ENCODE results near the gene N4BP2. TPM values are rescaled to one million over a fixed set of nuclear protein-coding genes. Genes with fewer than 3 reads are reported as not detected.

Gene N4BP2
- polyA plus RNA-seq, 1 of the 3 experiments (the other 2 are of a cell fraction): 1.2 TPM

DNA sequence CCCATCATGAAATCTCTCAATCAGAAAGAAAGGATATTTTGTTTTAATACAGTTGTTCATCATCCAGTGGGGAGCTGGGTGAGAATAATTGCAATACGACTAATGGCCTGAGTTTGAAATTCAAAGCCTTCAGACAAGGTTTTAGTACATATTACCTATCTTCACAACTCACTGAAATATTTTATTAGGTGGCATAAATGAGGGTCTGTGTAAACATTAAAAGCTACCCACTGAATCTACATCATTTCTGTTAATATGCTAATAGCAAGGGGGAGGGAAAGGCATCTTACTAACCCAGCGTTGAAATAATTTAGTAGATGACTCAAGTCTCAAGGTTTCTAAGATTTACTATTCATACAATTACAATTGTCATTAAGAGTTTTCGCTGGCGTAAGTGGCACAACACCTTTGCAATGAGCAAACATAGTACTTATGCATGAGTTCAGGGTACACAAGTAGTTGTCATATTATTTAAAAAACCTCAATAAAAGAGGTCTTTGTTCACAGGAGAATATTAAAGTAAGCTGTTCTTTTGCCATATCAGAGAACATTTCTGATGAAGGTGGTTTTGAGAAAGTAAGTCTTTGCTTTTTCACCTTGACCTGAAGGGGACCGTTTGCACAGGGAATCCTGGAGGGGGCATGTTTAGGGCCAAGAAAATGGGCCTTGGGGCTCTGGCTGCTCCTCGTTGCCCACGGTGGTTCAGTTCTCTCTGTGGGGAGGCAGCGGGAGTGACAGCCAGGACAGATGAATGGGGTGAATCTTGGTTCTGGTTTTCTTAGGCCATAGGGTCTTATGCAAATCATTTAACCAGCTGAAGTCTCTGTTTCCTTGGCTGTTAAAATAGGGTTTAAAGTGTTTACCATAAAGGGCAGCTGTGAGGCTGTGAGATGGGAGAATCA lies 135.7 kb downstream of the N4BP2 start (continued):
- TF ChIP-seq, protein P1, sequence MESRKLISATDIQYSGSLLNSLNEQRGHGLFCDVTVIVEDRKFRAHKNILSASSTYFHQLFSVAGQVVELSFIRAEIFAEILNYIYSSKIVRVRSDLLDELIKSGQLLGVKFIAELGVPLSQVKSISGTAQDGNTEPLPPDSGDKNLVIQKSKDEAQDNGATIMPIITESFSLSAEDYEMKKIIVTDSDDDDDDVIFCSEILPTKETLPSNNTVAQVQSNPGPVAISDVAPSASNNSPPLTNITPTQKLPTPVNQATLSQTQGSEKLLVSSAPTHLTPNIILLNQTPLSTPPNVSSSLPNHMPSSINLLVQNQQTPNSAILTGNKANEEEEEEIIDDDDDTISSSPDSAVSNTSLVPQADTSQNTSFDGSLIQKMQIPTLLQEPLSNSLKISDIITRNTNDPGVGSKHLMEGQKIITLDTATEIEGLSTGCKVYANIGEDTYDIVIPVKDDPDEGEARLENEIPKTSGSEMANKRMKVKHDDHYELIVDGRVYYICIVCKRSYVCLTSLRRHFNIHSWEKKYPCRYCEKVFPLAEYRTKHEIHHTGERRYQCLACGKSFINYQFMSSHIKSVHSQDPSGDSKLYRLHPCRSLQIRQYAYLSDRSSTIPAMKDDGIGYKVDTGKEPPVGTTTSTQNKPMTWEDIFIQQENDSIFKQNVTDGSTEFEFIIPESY (IDR thresholded peaks at IDR 0.05; ENCODE audit: borderline replicate concordance, low read depth): no peak
- TF ChIP-seq FOXJ3 (CRISPR knock-in tag; IDR thresholded peaks at IDR 0.05) (no peak), SMC3 (IDR thresholded peaks at IDR 0.05; ENCODE audit: low read depth, low read length) (no peak), POLR2AphosphoS5 (IDR thresholded peaks at IDR 0.05; ENCODE audit: low read depth, low read length) (no peak), TAF1 (IDR thresholded peaks at IDR 0.05; ENCODE audit: borderline replicate concordance, low read depth, low read length) (no peak), GATA2 (CRISPR knock-in tag; IDR thresholded peaks at IDR 0.05) (no peak), RXRA (IDR thresholded peaks at IDR 0.05; ENCODE audit: borderline replicate concordance, low read depth) (no peak)
- TF ChIP-seq, protein P2, sequence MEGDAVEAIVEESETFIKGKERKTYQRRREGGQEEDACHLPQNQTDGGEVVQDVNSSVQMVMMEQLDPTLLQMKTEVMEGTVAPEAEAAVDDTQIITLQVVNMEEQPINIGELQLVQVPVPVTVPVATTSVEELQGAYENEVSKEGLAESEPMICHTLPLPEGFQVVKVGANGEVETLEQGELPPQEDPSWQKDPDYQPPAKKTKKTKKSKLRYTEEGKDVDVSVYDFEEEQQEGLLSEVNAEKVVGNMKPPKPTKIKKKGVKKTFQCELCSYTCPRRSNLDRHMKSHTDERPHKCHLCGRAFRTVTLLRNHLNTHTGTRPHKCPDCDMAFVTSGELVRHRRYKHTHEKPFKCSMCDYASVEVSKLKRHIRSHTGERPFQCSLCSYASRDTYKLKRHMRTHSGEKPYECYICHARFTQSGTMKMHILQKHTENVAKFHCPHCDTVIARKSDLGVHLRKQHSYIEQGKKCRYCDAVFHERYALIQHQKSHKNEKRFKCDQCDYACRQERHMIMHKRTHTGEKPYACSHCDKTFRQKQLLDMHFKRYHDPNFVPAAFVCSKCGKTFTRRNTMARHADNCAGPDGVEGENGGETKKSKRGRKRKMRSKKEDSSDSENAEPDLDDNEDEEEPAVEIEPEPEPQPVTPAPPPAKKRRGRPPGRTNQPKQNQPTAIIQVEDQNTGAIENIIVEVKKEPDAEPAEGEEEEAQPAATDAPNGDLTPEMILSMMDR (IDR thresholded peaks at IDR 0.05): no peak
- TF ChIP-seq, protein P3, sequence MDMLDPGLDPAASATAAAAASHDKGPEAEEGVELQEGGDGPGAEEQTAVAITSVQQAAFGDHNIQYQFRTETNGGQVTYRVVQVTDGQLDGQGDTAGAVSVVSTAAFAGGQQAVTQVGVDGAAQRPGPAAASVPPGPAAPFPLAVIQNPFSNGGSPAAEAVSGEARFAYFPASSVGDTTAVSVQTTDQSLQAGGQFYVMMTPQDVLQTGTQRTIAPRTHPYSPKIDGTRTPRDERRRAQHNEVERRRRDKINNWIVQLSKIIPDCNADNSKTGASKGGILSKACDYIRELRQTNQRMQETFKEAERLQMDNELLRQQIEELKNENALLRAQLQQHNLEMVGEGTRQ (IDR thresholded peaks at IDR 0.05; ENCODE audit: borderline replicate concordance, low read depth, low read length): no peak
- TF ChIP-seq, protein P4, sequence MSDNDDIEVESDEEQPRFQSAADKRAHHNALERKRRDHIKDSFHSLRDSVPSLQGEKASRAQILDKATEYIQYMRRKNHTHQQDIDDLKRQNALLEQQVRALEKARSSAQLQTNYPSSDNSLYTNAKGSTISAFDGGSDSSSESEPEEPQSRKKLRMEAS (IDR thresholded peaks at IDR 0.05; ENCODE audit: low read depth): no peak

DNA sequence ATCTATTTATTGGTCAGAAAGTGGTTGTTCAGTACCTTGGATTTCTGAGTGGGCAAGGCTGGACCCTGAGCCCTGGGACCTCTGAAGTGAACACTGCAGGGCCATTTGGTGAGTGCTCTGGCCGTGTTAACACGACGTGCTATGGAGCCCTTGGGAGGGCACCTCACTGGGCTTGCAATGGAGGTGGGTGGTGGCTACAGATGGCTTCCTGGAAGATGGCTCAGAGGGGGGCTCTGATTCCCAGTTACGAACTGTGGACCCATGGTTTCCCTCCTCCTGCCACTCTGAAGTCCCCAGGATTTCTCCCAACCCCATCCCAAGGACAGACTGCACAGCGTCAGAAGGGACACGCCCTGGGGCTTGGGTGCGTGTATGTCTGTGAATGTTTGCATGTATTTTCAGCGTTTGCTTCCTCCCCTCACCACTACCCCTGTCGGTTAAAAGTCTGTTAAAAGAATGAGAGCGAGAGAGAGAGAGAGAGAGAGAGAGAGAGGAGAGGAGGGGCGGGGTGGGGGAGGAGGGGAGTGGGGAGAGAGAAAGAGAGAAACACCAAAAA lies 136.4 kb downstream of the N4BP2 start:
- Histone ChIP-seq H3K4me2 (no peak overlapping the region), H3K9ac (no peak overlapping the region), H3K36me3 (replicated peaks in 1 of 2; ENCODE audit: control insufficient read depth in 1 of 2, insufficient read depth in 2 of 2, low read length in 1 of 2) (no peaks in the 10 kb centered on the region), H3K9me3 (no peaks in the 10 kb centered on the region; the same call in 1 of the 2 replicates), H3K4me3 (ENCODE audit: low read depth in 2 of 2, low read length in 1 of 2) (no peak overlapping the region), H3K79me2 (ENCODE audit: insufficient read depth) (no peaks in the 10 kb centered on the region), H4K20me1 (ENCODE audit: insufficient read depth) (no peaks in the 10 kb centered on the region), H3K4me1 (ENCODE audit: control insufficient read depth in 1 of 2, insufficient read depth in 2 of 2, low read depth in 1 of 2, low read length in 1 of 2) (peaks cover 6 to 7% of the 10 kb centered on the region in 2 experiments; a peak in 2 of 4 replicates), H3K27me3 (ENCODE audit: insufficient read depth) (no peaks in the 10 kb centered on the region), H2AFZ (ENCODE audit: low read depth) (no peak overlapping the region), H3K9me2 (no peaks in the 10 kb centered on the region), H3K27ac (ENCODE audit: low read depth in 2 of 2, low read length in 1 of 2) (no peak overlapping the region), H3F3A (replicated peaks; ENCODE audit: insufficient read depth) (no peaks in the 10 kb centered on the region)
- no peak for DNase-seq
- WGBS (ENCODE audit: low lambda C conversion rate): 87% methylated on average over 11 of the region's 11 CpGs
- POLR2A ChIA-PET: no interaction called here
- CTCF ChIA-PET: interaction anchor here (1.2 kb wide), 1 partner anchor 124 kb away, joined by 6 read pairs; no protein-coding TSS in a partner anchor
- TF ChIP-seq, protein P5, sequence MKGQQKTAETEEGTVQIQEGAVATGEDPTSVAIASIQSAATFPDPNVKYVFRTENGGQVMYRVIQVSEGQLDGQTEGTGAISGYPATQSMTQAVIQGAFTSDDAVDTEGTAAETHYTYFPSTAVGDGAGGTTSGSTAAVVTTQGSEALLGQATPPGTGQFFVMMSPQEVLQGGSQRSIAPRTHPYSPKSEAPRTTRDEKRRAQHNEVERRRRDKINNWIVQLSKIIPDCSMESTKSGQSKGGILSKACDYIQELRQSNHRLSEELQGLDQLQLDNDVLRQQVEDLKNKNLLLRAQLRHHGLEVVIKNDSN (IDR thresholded peaks at IDR 0.05; ENCODE audit: borderline replicate concordance, low read depth): no peak
- TF ChIP-seq RAD21 (IDR thresholded peaks at IDR 0.05; ENCODE audit: low read length): no peak
- TF ChIP-seq MEF2A (IDR thresholded peaks at IDR 0.05; ENCODE audit: borderline replicate concordance, low read depth): no peak
- TF ChIP-seq GATA2 (CRISPR knock-in tag; IDR thresholded peaks at IDR 0.05): no peak
- TF ChIP-seq, protein P1 (IDR thresholded peaks at IDR 0.05; ENCODE audit: borderline replicate concordance, low read depth): no peak
- no peak for TF ChIP-seq EZH2phosphoT487 (IDR thresholded peaks at IDR 0.05; ENCODE audit: borderline replicate concordance, low read depth)
- TF ChIP-seq YY1 (IDR thresholded peaks at IDR 0.05; ENCODE audit: low read depth): no peak
- TF ChIP-seq SMC3 (IDR thresholded peaks at IDR 0.05; ENCODE audit: low read depth, low read length): no peak
- no peak for TF ChIP-seq NFIC (IDR thresholded peaks at IDR 0.05; ENCODE audit: borderline replicate concordance)
- TF ChIP-seq SIN3A (IDR thresholded peaks at IDR 0.05; ENCODE audit: borderline replicate concordance, low read depth, low read length): no peak
- no peak for TF ChIP-seq RFX5 (IDR thresholded peaks at IDR 0.05; ENCODE audit: low read length)

Data from SK-N-SH (cell line).